ENCODE data around the gene LAMC2. TPM values are rescaled to one million over a fixed set of nuclear protein-coding genes. Genes with fewer than 3 reads are reported as not detected.

The LAMC2 gene
- total RNA-seq, 2 experiments from 2014 or later, result 0.38 TPM; not detected in 1

GRCh38 chr1:183210681-183211080 lies 24.6 kb downstream of the LAMC2 start:
- Histone ChIP-seq H4K20me1 (ENCODE audit: insufficient read depth, low read length) (no peaks in the 10 kb centered on the region), H3K9me3 (ENCODE audit: low read length) (no peaks in the 10 kb centered on the region), H3K79me2 (ENCODE audit: insufficient read depth, low read depth, low read length) (no peaks in the 10 kb centered on the region), H3K27ac (ENCODE audit: low read depth, low read length, poor library complexity, severe bottlenecking) (no peak overlapping the region), H3K4me3 (ENCODE audit: low read depth, low read length, poor library complexity, severe bottlenecking) (no peak overlapping the region), H3K36me3 (ENCODE audit: insufficient read depth, low read length) (no peaks in the 10 kb centered on the region), H3K4me2 (ENCODE audit: low read length) (no peak overlapping the region), H3K4me1 (ENCODE audit: insufficient read depth, low read length, poor library complexity, severe bottlenecking) (no peaks in the 10 kb centered on the region), H3K9me2 (ENCODE audit: insufficient read depth, low read length) (no peaks in the 10 kb centered on the region), H2AFZ (ENCODE audit: low read length) (no peak overlapping the region)
- BruUV-seq (replicated peaks), result no TSS peak
- CTCF ChIA-PET (ENCODE audit: unreplicated experiment), result no interaction called here
- TF ChIP-seq EZH2phosphoT487 (IDR thresholded peaks at IDR 0.05; ENCODE audit: borderline replicate concordance, low read depth, low read length) (no peak), CTCF (conservative IDR thresholded peaks at IDR 0.05; ENCODE audit: low read length) (no peak)
- intact Hi-C loops (cut with micrococcal nuclease; ENCODE audit: unreplicated experiment), result no loop called here
- POLR2A ChIA-PET, result no interaction called here
- no peak for DNase-seq (ENCODE audit: low spot score)

GRCh38 chr1:183212870-183213269 lies 26.8 kb downstream of the LAMC2 start:
- Histone ChIP-seq H3K4me1 (ENCODE audit: insufficient read depth, low read length, poor library complexity, severe bottlenecking) (no peaks in the 10 kb centered on the region), H3K9me2 (ENCODE audit: insufficient read depth, low read length) (no peaks in the 10 kb centered on the region), H2AFZ (ENCODE audit: low read length) (no peak overlapping the region), H4K20me1 (ENCODE audit: insufficient read depth, low read length) (no peaks in the 10 kb centered on the region), H3K79me2 (ENCODE audit: insufficient read depth, low read depth, low read length) (no peaks in the 10 kb centered on the region), H3K4me2 (ENCODE audit: low read length) (no peak overlapping the region), H3K36me3 (ENCODE audit: insufficient read depth, low read length) (no peaks in the 10 kb centered on the region), H3K27ac (ENCODE audit: low read depth, low read length, poor library complexity, severe bottlenecking) (no peak overlapping the region), H3K4me3 (ENCODE audit: low read depth, low read length, poor library complexity, severe bottlenecking) (no peak overlapping the region), H3K9me3 (ENCODE audit: low read length) (no peaks in the 10 kb centered on the region)
- no peak for DNase-seq (ENCODE audit: low spot score)
- no TSS peak for BruUV-seq (replicated peaks)
- ChIA-PET POLR2A (interaction anchor here (0.7 kb wide), 1 partner anchor 28 kb away, joined by 3 read pairs; no protein-coding TSS in a partner anchor), CTCF (ENCODE audit: unreplicated experiment) (no interaction called here)
- TF ChIP-seq EZH2phosphoT487 (IDR thresholded peaks at IDR 0.05; ENCODE audit: borderline replicate concordance, low read depth, low read length) (no peak), CTCF (conservative IDR thresholded peaks at IDR 0.05; ENCODE audit: low read length) (no peak)
- intact Hi-C loops (cut with micrococcal nuclease; ENCODE audit: unreplicated experiment), result no loop called here

GRCh38 chr1:183214021-183214970 lies 28.2 kb downstream of the LAMC2 start:
- Histone ChIP-seq H3K27ac (ENCODE audit: low read depth, low read length, poor library complexity, severe bottlenecking) (no peak overlapping the region), H3K4me3 (ENCODE audit: low read depth, low read length, poor library complexity, severe bottlenecking) (no peak overlapping the region), H3K4me1 (ENCODE audit: insufficient read depth, low read length, poor library complexity, severe bottlenecking) (peaks cover 4% of the 10 kb centered on the region), H3K9me3 (ENCODE audit: low read length) (no peaks in the 10 kb centered on the region), H3K4me2 (ENCODE audit: low read length) (no peak overlapping the region), H3K9me2 (ENCODE audit: insufficient read depth, low read length) (no peaks in the 10 kb centered on the region), H3K79me2 (ENCODE audit: insufficient read depth, low read depth, low read length) (no peaks in the 10 kb centered on the region), H4K20me1 (ENCODE audit: insufficient read depth, low read length) (no peaks in the 10 kb centered on the region), H2AFZ (ENCODE audit: low read length) (no peak overlapping the region), H3K36me3 (ENCODE audit: insufficient read depth, low read length) (no peaks in the 10 kb centered on the region)
- POLR2A ChIA-PET, result interaction anchor here (0.9 kb wide), 1 partner anchor 9 kb away, joined by 3 read pairs; no protein-coding TSS in a partner anchor
- intact Hi-C loops (cut with micrococcal nuclease; ENCODE audit: unreplicated experiment), result no loop called here
- no peak for DNase-seq (ENCODE audit: low spot score)
- CTCF ChIA-PET (ENCODE audit: unreplicated experiment), result no interaction called here
- TF ChIP-seq CTCF (conservative IDR thresholded peaks at IDR 0.05; ENCODE audit: low read length), result no peak
- no TSS peak for BruUV-seq (replicated peaks)
